Mesendoderm (in vitro differentiated cells): Measurements from ENCODE around the gene TMEM132C.

Experiments
- DNase-seq: peaks from one replicate; pipeline ENCODE4 v3.0.0; 2013
- H2AK5ac ChIP-seq: 2 replicates; pipeline ENCODE4 v1.6.1; 2013; ENCODE audit warnings: low read length, inconsistent platforms
- H2BK120ac ChIP-seq: 2 replicates; pipeline ENCODE4 v1.6.1; 2013; ENCODE audit warnings: low read depth, mild to moderate bottlenecking, low read length, moderate library complexity, mixed read lengths
- H2BK15ac ChIP-seq: replicated peaks from 2 replicates; pipeline ENCODE4 v1.6.1; 2013; ENCODE audit warnings: low read depth, mild to moderate bottlenecking, moderate library complexity
- H2BK5ac ChIP-seq: 2 replicates; pipeline ENCODE4 v1.6.1; 2013; ENCODE audit warnings: low read length, inconsistent platforms
- H3K18ac ChIP-seq: 2 replicates; pipeline ENCODE4 v1.6.1; 2013; ENCODE audit warnings: mild to moderate bottlenecking, low read length, mixed read lengths
- H3K23ac ChIP-seq: one replicate; pipeline ENCODE4 v1.6.1; 2013; ENCODE audit warnings: low read length
- H3K27ac ChIP-seq: 2 replicates; pipeline ENCODE4 v1.5.1; 2013; ENCODE audit warnings: low read depth, mild to moderate bottlenecking, inconsistent platforms, low read length, moderate library complexity
- H3K27me3 ChIP-seq: 2 replicates; pipeline ENCODE4 v1.6.1; 2013; ENCODE audit warnings: low read length, control low read depth, mild to moderate bottlenecking, inconsistent platforms; ENCODE audit not compliant: insufficient read depth, poor library complexity
- H3K36me3 ChIP-seq: 2 replicates; pipeline ENCODE4 v1.6.1; 2013; ENCODE audit warnings: low read length, inconsistent platforms; ENCODE audit not compliant: control insufficient read depth, insufficient read depth
- H3K4ac ChIP-seq: one replicate; pipeline ENCODE4 v1.6.1; 2013; ENCODE audit warnings: low read depth, mild to moderate bottlenecking, low read length, moderate library complexity
- H3K4me1 ChIP-seq: 2 replicates; pipeline ENCODE4 v1.6.1; 2013; ENCODE audit warnings: low read depth, low read length, inconsistent platforms; ENCODE audit not compliant: control insufficient read depth
- H3K4me2 ChIP-seq: 2 replicates; pipeline ENCODE4 v1.6.1; 2013; ENCODE audit warnings: low read length
- H3K4me3 ChIP-seq: 2 replicates; pipeline ENCODE4 v1.5.1; 2013; ENCODE audit warnings: mild to moderate bottlenecking, low read length
- H3K56ac ChIP-seq: one replicate; pipeline ENCODE4 v1.6.1; 2013; ENCODE audit warnings: low read length
- H3K79me1 ChIP-seq: 2 replicates; pipeline ENCODE4 v1.6.1; 2013; ENCODE audit warnings: low read length, inconsistent platforms
- H3K79me2 ChIP-seq: 2 replicates; pipeline ENCODE4 v1.6.1; 2013; ENCODE audit warnings: mild to moderate bottlenecking, low read length; ENCODE audit not compliant: control insufficient read depth, insufficient read depth
- H3K9ac ChIP-seq: 2 replicates; pipeline ENCODE4 v1.6.1; 2013; ENCODE audit warnings: low read length, inconsistent platforms
- H4K5ac ChIP-seq: one replicate; pipeline ENCODE4 v1.6.1; 2013; ENCODE audit warnings: low read length
- H4K8ac ChIP-seq: one replicate; pipeline ENCODE4 v1.6.1; 2013; ENCODE audit warnings: low read depth, mild to moderate bottlenecking, control low read depth, low read length, moderate library complexity
- WGBS: extraction: QIAGEN DNeasy Blood & Tissue Kit; methylation state at CpG from one replicate; pipeline ENCODE4 v1.1.7; 2013; ENCODE audit warnings: low lambda C conversion rate, missing lambda C conversion rate; ENCODE audit not compliant: insufficient coverage; ENCODE audit errors: extremely low coverage; 5-methylcytosine and 5-hydroxymethylcytosine counted together

Gene TMEM132C

DNA sequence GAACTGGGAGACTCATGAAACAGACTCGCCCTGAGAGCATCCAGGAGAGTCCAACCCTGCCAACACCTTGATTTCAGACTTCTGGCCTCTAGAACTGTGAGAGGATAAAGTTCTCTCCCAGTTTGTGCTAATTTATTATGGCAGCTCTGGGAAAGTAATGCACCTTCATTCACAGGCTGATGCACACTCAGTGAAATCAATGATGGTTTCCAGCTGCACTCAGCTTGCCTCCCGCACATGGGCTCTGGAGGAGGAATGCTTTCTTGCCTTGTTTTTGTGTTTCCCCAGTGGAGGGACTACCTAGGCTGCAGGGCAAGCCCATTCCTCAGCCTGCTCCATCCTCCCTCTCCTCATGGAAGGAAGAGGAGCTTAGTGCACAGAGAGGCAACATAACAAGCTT is 45.7 kb downstream of the TMEM132C start:
- no CpG with 5 or more reads among the region's 2 CpGs for WGBS
- Histone ChIP-seq H2BK120ac (no peak overlapping the region), H3K36me3 (no peaks in the 10 kb centered on the region), H4K8ac (no peak overlapping the region), H3K27ac (no peak overlapping the region), H3K4me3 (no peak overlapping the region), H3K79me2 (no peaks in the 10 kb centered on the region), H3K79me1 (no peaks in the 10 kb centered on the region), H2BK5ac (no peak overlapping the region), H3K9ac (no peak overlapping the region), H3K4ac (no peak overlapping the region), H3K27me3 (no peaks in the 10 kb centered on the region), H4K5ac (no peak overlapping the region), H2BK15ac (no peak overlapping the region), H2AK5ac (no peak overlapping the region), H3K23ac (no peak overlapping the region), H3K4me2 (no peak overlapping the region), H3K18ac (no peak overlapping the region), H3K4me1 (no peaks in the 10 kb centered on the region), H3K56ac (no peak overlapping the region)
- no peak for DNase-seq

- Histone ChIP-seq H2BK120ac (no peak overlapping the region), H3K4me1 (no peaks in the 10 kb centered on the region), H3K36me3 (no peaks in the 10 kb centered on the region), H3K27me3 (no peaks in the 10 kb centered on the region), H3K79me2 (no peaks in the 10 kb centered on the region), H3K4ac (no peak overlapping the region), H3K27ac (no peak overlapping the region), H4K8ac (no peak overlapping the region), H3K18ac (no peak overlapping the region), H3K9ac (no peak overlapping the region), H4K5ac (no peak overlapping the region), H3K23ac (no peak overlapping the region), H3K56ac (no peak overlapping the region), H2BK5ac (no peak overlapping the region), H3K79me1 (no peaks in the 10 kb centered on the region), H2BK15ac (no peak overlapping the region), H3K4me3 (no peak overlapping the region), H3K4me2 (no peak overlapping the region), H2AK5ac (no peak overlapping the region)
- WGBS = no CpG with 5 or more reads among the region's 2 CpGs
- no peak for DNase-seq
Observed at GRCh38 chr12:128313931-128314330, 47.0 kb downstream of the TMEM132C start.

DNA sequence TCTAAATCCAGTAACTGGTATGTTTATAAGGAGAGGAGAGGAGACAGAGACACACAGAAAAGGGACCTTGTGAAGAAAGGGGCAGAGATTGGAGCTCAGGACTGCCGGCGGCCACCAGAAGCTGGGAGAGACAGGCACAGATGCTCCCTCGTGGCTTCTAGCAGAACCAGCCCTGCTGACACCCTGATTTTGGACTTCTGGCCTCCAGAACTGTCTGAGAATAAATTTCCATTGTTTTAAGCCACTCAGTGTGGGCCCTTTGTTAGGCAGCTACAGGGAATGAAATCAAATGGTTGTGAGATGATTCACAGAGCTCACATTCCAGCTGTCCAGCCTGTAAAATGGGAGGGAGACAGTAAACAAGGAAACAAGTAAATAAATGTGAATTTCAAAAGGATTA is 47.6 kb downstream of the TMEM132C start:
- no peak overlapping the region for H3K4me3 ChIP-seq
- H2AK5ac ChIP-seq = no peak overlapping the region
- no peak overlapping the region for H3K27ac ChIP-seq
- DNase-seq = peak; percentile 27
- H2BK5ac ChIP-seq = no peak overlapping the region
- no peak overlapping the region for H2BK120ac ChIP-seq
- H3K36me3 ChIP-seq = no peaks in the 10 kb centered on the region
- H4K8ac ChIP-seq = no peak overlapping the region
- no CpG with 5 or more reads among the region's 3 CpGs for WGBS
- H3K9ac ChIP-seq = no peak overlapping the region
- no peaks in the 10 kb centered on the region for H3K27me3 ChIP-seq
- H3K79me1 ChIP-seq = no peaks in the 10 kb centered on the region
- no peak overlapping the region for H3K56ac ChIP-seq
- no peak overlapping the region for H4K5ac ChIP-seq
- no peak overlapping the region for H3K18ac ChIP-seq
- no peak overlapping the region for H3K23ac ChIP-seq
- H3K4me1 ChIP-seq = no peaks in the 10 kb centered on the region
- no peak overlapping the region for H3K4me2 ChIP-seq
- no peak overlapping the region for H3K4ac ChIP-seq
- no peaks in the 10 kb centered on the region for H3K79me2 ChIP-seq
- H2BK15ac ChIP-seq = no peak overlapping the region

DNA sequence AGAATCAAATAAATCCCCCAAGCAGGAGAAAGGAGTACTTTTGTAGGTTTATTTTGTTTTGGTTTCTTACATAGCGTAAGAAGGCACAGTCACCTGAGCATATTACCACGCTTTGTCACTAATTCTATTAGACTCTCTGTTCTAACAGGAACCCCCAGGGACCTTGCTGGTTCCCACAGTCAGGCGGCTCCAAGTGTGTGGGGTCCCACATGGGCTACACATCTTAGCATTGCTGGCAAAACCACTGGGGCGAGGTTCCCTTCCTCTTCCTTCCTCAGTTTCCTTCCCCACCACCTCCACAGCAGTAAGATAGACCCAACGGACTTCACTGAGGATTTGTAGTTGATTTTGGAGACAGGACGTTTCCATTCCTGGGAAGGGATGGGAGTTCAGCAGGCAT is 49.1 kb downstream of the TMEM132C start:
- Histone ChIP-seq H4K5ac (no peak overlapping the region), H3K27ac (no peak overlapping the region), H3K79me1 (no peaks in the 10 kb centered on the region), H2AK5ac (no peak overlapping the region), H3K4ac (no peak overlapping the region), H3K27me3 (no peaks in the 10 kb centered on the region), H3K4me1 (no peaks in the 10 kb centered on the region), H3K9ac (no peak overlapping the region), H4K8ac (no peak overlapping the region), H3K36me3 (no peaks in the 10 kb centered on the region), H3K56ac (no peak overlapping the region), H2BK15ac (no peak overlapping the region), H2BK120ac (no peak overlapping the region), H3K4me3 (no peak overlapping the region), H3K18ac (no peak overlapping the region), H3K79me2 (no peaks in the 10 kb centered on the region), H3K4me2 (no peak overlapping the region), H3K23ac (no peak overlapping the region), H2BK5ac (no peak overlapping the region)
- WGBS = no CpG with 5 or more reads among the region's 6 CpGs
- no peak for DNase-seq

DNA sequence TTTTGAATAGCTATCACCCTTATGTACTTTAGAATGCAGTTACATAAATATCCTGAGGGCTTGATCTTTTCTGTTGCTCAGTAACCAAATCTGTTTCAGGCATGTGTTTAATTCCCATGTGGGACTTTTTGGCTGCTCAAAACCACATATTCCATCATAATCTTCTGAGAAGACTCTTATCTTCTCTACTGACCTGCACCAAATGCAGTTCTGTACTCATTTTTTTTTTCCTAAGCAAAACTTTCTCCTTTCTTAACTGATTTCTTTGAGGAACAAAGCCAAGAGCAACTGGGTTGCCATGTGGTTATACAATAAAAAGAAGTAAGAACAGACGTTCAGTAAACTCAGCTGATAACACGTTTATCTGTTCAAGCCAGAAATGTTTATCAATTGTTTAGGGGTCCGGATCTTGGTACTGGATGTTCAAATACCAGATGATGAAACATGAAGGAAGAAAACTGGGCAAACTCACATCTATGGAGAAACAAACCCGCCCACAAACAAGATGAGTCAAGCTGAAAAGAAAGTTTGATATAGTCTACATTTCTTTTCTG is 50.1 kb downstream of the TMEM132C start:
- no peaks in the 10 kb centered on the region for H3K4me1 ChIP-seq
- no peak overlapping the region for H4K5ac ChIP-seq
- no peak overlapping the region for H3K27ac ChIP-seq

GRCh38 chr12:128318341-128318740 is 51.4 kb downstream of the TMEM132C start:
- H3K56ac ChIP-seq = no peak overlapping the region
- no peak overlapping the region for H2BK5ac ChIP-seq
- no peak overlapping the region for H3K23ac ChIP-seq
- H3K4me1 ChIP-seq = peaks cover 3% of the 10 kb centered on the region
- no peak overlapping the region for H3K4ac ChIP-seq
- H4K8ac ChIP-seq = no peak overlapping the region
- no peak overlapping the region for H3K18ac ChIP-seq
- no peak overlapping the region for H3K4me3 ChIP-seq
- H2AK5ac ChIP-seq = no peak overlapping the region
- no peaks in the 10 kb centered on the region for H3K27me3 ChIP-seq
- no peak overlapping the region for H3K4me2 ChIP-seq
- H2BK15ac ChIP-seq = no peak overlapping the region
- no peak overlapping the region for H4K5ac ChIP-seq
- H3K79me1 ChIP-seq = no peaks in the 10 kb centered on the region
- H2BK120ac ChIP-seq = no peak overlapping the region
- WGBS = no CpG with 5 or more reads among the region's 5 CpGs
- H3K36me3 ChIP-seq = no peaks in the 10 kb centered on the region
- no peak overlapping the region for H3K9ac ChIP-seq
- H3K79me2 ChIP-seq = no peaks in the 10 kb centered on the region
- DNase-seq = no peak
- H3K27ac ChIP-seq = no peak overlapping the region

More for the DNA sequence above, 50.1 kb downstream of the TMEM132C start:
- no peak overlapping the region for H2BK5ac ChIP-seq
- no peak overlapping the region for H3K4me3 ChIP-seq
- no peak overlapping the region for H2BK120ac ChIP-seq
- H3K27me3 ChIP-seq = no peaks in the 10 kb centered on the region
- H3K79me2 ChIP-seq = no peaks in the 10 kb centered on the region
- H2AK5ac ChIP-seq = no peak overlapping the region
- no peak overlapping the region for H3K4me2 ChIP-seq
- WGBS = no CpG with 5 or more reads among the region's 4 CpGs
- no peaks in the 10 kb centered on the region for H3K79me1 ChIP-seq
- H3K56ac ChIP-seq = no peak overlapping the region
- H2BK15ac ChIP-seq = no peak overlapping the region
- H3K23ac ChIP-seq = no peak overlapping the region
- no peak for DNase-seq
- H3K36me3 ChIP-seq = no peaks in the 10 kb centered on the region
- H3K18ac ChIP-seq = no peak overlapping the region
- H3K9ac ChIP-seq = no peak overlapping the region
- no peak overlapping the region for H4K8ac ChIP-seq
- H3K4ac ChIP-seq = no peak overlapping the region
